Vagina (tissue), 2 donors: ENCODE measurements around the gene DNPH1.
A peak's percentile ranks its signal among the peaks of the same experiment; 100 is the strongest.

ENCODE experiments used
- CTCF ChIP-seq, 3 experiments: fragments of 450-650 bp in 2 of 3; fragments of 200-600 bp in 1 of 3; sonication (generic) in 1 of 3; IDR thresholded peaks; one replicate each; pipeline ENCODE4 v1.5.1; 2017 to 2019; ENCODE audit warnings: antibody characterized with exemption in 3 of 3, mild to moderate bottlenecking in 2 of 3, moderate library complexity in 2 of 3
- POLR2A ChIP-seq, 2 donors: fragments of 450-650 bp; IDR thresholded peaks; one replicate each; pipeline ENCODE4 v1.6.1; 2017; ENCODE audit warnings: antibody characterized with exemption in 2 of 2, mild to moderate bottlenecking in 2 of 2, moderate library complexity in 2 of 2

- TF ChIP-seq CTCF (IDR thresholded peaks at IDR 0.05) (no peak), POLR2A (IDR thresholded peaks at IDR 0.05) (peak in 1 of 2 donors; percentile 28)
Measured at GRCh38 chr6:43181942-43182860, 47.1 kb downstream of the DNPH1 start, which contains the start of gene CUL9.
